Raji (cell line): ENCODE data around the gene ADGRF5.

Experiments
- POLR2A ChIP-seq: IDR thresholded peaks from 2 replicates; pipeline ENCODE4 v1.6.1; 2011; ENCODE audit warnings: low read depth, low read length, control low read depth; ENCODE audit not compliant: insufficient read depth

The ADGRF5 gene

DNA sequence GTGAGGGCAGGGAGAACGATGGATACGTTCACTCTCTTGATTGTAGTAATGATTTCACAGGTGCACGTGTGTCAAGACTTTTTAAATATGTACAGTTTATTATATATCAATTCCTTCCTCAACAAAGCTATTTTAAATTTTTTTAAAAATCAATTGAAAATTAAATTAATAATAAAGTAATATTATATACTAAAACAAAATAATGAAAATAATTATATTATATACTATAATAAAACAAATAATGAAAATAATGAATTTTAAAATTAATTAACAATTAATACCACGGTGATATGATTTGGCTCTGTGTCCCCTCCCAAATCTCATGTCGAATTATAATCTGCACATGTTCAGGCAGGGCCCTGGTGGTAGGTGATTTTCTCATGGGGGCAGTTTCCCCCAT is 42.7 kb downstream of the ADGRF5 start:
- TF ChIP-seq POLR2A: no peak

DNA sequence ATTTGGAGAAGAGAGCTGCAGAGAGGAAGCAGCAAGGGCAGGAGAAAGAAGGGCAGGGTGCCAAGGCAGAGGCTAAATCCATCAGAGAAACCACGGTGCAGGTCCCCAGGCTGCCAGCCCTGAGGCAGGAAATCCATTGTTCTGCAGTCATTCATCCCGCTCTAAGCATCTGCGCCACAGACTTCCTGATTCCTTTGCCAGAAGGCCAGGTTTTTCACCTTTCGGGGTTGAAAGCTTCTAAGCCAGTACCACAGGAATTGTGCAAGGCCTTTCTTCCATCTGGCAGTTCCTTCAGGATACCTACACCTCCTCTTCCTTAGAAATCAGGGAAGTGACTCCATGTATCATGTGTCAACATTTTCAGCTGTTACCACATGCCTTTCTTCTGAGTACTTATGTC is 45.6 kb downstream of the ADGRF5 start:
- no peak for TF ChIP-seq POLR2A

- no peak for TF ChIP-seq POLR2A
Observed at GRCh38 chr6:46867411-46867810, 54.3 kb downstream of the ADGRF5 start.

GRCh38 chr6:46865221-46865620 is 56.5 kb downstream of the ADGRF5 start:
- no peak for TF ChIP-seq POLR2A

GRCh38 chr6:46863791-46864190 is 57.9 kb downstream of the ADGRF5 start:
- TF ChIP-seq POLR2A: no peak

DNA sequence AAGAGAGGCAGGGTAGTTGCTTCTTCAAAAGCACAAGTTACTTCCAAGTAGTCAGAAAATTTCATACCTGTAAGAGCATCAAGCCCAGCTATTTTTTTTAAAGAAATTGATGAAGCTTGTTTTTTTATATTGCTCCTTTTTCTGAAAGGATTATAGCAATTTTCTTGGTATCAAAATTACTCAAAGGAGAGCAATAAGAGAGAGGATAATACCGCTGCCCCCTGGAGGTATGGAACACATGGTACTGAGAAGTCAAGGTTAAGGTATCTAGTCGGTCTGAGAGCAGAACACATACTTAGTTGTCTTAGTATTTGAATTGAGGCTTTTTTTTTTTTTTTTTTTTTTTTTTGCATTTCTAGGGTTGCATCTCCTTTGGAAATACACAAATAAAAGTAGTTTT is 59.4 kb downstream of the ADGRF5 start:
- TF ChIP-seq POLR2A: no peak

DNA sequence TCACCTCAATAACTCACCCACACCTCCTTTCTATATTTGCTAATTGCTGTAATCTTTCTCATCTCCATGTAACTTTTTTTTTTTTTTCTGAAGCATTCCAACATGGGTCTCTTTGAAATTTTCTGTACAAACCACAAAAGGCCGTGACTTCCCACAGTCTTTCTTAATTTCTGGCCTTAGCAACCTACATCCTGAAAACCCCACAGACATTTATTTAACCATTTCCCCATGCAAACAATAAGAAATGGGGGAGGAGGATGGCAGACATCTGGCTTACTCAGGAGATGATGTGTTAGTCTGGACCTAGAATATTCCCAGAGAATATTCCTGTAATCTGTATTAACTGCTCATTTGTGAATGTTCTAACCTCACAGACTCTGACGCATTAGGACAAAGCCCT is 70.9 kb downstream of the ADGRF5 start:
- TF ChIP-seq POLR2A: no peak

GRCh38 chr6:46849361-46849690 is 72.4 kb downstream of the ADGRF5 start:
- TF ChIP-seq POLR2A: no peak

- no peak for TF ChIP-seq POLR2A
Observed at GRCh38 chr6:46848684-46849360, 72.9 kb downstream of the ADGRF5 start.

DNA sequence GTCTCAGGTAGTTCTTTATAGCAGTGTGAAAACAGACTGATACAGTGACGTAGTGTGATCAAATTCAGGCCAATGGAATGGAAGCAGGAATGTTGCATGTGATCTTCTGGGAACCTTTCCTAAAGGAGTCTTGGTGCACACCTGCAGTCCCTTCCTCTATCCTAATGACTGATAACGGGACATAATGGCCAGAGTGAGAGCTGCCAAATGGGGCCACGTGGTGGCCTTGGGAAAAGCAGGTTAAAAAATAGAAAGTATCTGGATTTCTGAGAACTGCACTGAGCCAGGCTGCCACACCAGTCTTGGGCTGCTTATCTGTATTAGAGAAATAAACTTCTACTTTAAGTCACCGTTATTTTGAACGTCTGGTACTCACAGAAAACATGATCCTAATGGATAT is 76.6 kb downstream of the ADGRF5 start:
- no peak for TF ChIP-seq POLR2A

DNA sequence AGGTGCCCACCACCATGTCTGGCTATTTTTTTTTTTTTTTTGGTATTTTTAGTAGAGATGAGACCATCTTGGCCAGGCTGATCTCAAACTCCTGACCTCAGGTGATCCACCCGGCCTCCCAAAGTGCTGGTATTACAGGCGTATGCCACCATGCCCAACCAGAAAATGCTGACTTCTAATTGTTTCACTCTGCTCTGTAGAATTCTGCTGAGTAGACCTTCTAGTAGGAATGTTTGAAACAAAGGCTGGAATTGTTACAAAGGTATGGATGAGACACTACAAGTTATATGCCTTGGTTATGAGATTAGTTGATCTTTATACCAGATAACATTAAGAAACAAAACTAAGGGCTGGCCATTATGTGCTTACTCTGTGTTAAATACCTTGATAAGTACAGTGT is 83.7 kb downstream of the ADGRF5 start:
- no peak for TF ChIP-seq POLR2A

GRCh38 chr6:46832816-46833215 is 88.9 kb downstream of the ADGRF5 start:
- no peak for TF ChIP-seq POLR2A

- no peak for TF ChIP-seq POLR2A
Observed at GRCh38 chr6:46828939-46829338, 92.8 kb downstream of the ADGRF5 start.

- no peak for TF ChIP-seq POLR2A
Observed at GRCh38 chr6:46821458-46821881, 100.3 kb downstream of the ADGRF5 start.

GRCh38 chr6:46819561-46819960 is 102.2 kb downstream of the ADGRF5 start:
- no peak for TF ChIP-seq POLR2A

GRCh38 chr6:46816626-46817025 is 105.1 kb downstream of the ADGRF5 start:
- TF ChIP-seq POLR2A: no peak

DNA sequence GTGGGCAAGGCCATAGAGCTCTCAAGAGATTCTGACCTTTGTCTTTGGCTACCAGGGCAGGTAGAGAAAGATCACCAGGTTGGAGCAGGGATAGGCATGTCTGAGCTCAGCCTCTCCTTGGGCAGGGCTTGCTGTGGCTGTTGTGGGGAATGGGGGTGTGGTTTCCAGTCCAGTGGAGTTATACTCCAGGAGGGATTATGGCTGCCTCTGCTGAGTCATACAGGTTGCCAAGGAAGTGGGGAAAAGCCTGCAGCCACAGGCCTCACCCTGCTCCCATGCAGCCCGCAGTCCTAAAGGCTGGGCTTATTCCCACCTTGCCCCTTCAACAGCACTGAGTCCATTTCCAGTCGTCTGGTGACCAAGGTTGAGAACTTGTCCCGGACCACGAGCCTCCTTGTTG is 106.6 kb downstream of the ADGRF5 start:
- no peak for TF ChIP-seq POLR2A
